Measurements from ENCODE around the gene ASB5. TPM values are rescaled to one million over a fixed set of nuclear protein-coding genes. Genes with fewer than 3 reads are reported as not detected.

ASB5 gene, protein sequence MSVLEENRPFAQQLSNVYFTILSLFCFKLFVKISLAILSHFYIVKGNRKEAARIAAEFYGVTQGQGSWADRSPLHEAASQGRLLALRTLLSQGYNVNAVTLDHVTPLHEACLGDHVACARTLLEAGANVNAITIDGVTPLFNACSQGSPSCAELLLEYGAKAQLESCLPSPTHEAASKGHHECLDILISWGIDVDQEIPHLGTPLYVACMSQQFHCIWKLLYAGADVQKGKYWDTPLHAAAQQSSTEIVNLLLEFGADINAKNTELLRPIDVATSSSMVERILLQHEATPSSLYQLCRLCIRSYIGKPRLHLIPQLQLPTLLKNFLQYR
- total RNA-seq (0.25 TPM), polyA plus RNA-seq (ENCODE audit: insufficient read depth, low read depth, low replicate concordance) (0.37 TPM)
- long read RNA-seq, donor 1: 0 reads
- long read RNA-seq, donor 2: 0 reads
- long read RNA-seq, donor 3: 0 reads
- long read RNA-seq, donor 4: 0 reads
- long read RNA-seq, donor 5: 0 reads
- long read RNA-seq, donor 6: 0 reads
- long read RNA-seq, donor 7: 0 reads
- long read RNA-seq, donor 8, partial matches to known transcripts: 39 of 39 reads
- long read RNA-seq, donor 8, other reads (novel, unspliced or antisense): 0 of 39 reads
- long read RNA-seq, donor 9: 0 reads
- long read RNA-seq, donor 10: 0 reads

DNA sequence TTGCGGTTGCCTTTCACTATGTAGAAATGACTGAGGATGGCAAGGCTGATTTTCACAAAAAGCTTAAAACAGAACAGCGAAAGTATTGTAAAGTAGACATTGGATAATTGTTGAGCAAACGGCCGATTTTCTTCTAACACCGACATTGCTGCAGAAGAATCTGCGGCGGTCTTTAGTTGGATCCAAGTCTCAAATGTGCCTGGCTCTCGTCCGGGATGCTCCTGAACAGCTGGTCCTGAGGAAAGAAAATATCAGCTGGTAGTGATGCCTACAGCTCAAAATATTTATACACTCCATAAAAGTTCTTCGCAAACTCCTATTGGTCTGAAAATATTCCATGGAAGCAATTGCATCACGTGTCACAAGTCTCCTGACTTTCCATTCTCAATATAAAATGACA lies at the start of gene ASB5:
Gene ASB5 (minus strand): TSS at position 260 of the 400 bp plus-strand sequence. CDS start 114 bp downstream, at position 146.
- Histone ChIP-seq H3K4me1 (ENCODE audit: control insufficient read depth in 2 of 3, insufficient read depth in 2 of 3, low read depth in 1 of 3, low read length in 3 of 3) (no peaks in the 10 kb centered on the region), H3K9ac (ENCODE audit: low read length in 3 of 3) (no peak within 1 kb of the TSS), H3K9me3 (ENCODE audit: control insufficient read depth in 2 of 3, insufficient read depth in 1 of 3, low read length in 3 of 3) (no peaks in the 10 kb centered on the region), H3K27me3 (ENCODE audit: control insufficient read depth, insufficient read depth, low read length) (no peaks in the 10 kb centered on the region), H3K27ac (ENCODE audit: low read depth in 2 of 2, low read length in 2 of 2) (no peak within 1 kb of the TSS), H3K36me3 (ENCODE audit: control insufficient read depth in 2 of 3, insufficient read depth in 3 of 3, low read length in 3 of 3) (no peaks in the 10 kb centered on the region), H3K4me3 (ENCODE audit: low read length in 3 of 3) (no peak within 1 kb of the TSS)
- no peak for FAIRE-seq
- DNase-seq: no peak
- TF ChIP-seq, protein P1, sequence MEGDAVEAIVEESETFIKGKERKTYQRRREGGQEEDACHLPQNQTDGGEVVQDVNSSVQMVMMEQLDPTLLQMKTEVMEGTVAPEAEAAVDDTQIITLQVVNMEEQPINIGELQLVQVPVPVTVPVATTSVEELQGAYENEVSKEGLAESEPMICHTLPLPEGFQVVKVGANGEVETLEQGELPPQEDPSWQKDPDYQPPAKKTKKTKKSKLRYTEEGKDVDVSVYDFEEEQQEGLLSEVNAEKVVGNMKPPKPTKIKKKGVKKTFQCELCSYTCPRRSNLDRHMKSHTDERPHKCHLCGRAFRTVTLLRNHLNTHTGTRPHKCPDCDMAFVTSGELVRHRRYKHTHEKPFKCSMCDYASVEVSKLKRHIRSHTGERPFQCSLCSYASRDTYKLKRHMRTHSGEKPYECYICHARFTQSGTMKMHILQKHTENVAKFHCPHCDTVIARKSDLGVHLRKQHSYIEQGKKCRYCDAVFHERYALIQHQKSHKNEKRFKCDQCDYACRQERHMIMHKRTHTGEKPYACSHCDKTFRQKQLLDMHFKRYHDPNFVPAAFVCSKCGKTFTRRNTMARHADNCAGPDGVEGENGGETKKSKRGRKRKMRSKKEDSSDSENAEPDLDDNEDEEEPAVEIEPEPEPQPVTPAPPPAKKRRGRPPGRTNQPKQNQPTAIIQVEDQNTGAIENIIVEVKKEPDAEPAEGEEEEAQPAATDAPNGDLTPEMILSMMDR (IDR thresholded peaks at IDR 0.05; ENCODE audit: borderline replicate concordance, extremely low read depth, insufficient read depth): no peak
- intact Hi-C loops (cut with DNase I): no loop called here

DNA sequence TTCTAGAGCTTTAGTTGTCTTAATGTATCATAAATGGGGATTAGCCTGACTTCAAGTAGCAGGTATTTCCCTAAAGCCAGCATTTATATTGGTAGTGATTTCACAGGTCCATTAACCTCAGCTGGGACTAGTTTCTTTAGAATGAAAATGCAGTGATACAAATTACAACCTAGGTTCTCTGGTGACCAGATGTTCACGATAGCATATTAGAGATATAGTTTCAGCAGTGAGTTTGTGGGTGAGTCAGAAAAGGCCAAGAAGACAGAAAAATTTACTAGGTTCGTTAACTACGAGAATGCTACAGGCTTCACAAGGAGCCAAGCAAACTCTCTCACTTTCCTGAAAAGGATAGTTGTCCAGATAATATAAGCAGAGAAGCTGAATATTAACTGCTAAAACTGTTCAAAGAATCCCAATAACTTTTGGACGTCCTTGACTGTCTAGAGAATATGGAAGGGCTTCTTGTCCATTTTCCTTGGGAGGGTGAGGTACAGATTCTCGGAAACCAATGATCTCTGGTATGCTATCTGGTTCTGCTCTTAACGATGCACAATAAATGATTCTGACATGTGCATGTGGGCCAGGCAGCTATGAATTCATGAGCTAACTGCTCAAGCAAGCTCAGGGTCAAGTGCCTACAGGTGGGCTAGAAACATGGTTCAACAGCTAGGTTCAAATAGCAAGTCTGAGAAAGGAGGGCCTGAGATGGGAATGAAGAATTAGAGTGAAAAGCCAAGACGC lies 44.7 kb upstream of the ASB5 start:
- no peaks in the 10 kb centered on the region for H3K27me3 ChIP-seq (ENCODE audit: control insufficient read depth, insufficient read depth, low read length)
- no peak overlapping the region for H3K9ac ChIP-seq (ENCODE audit: low read length in 3 of 3)
- H3K36me3 ChIP-seq (ENCODE audit: control insufficient read depth in 2 of 3, insufficient read depth in 3 of 3, low read length in 3 of 3): no peaks in the 10 kb centered on the region
- DNase-seq: peak in 3 of 5 donors; percentile 16 to 31 (median 29)
- intact Hi-C loops (cut with DNase I): no loop called here
- no peak overlapping the region for H3K4me3 ChIP-seq (ENCODE audit: low read length in 3 of 3)
- TF ChIP-seq, protein P1 (IDR thresholded peaks at IDR 0.05; ENCODE audit: borderline replicate concordance, extremely low read depth, insufficient read depth): no peak
- H3K9me3 ChIP-seq (ENCODE audit: control insufficient read depth in 2 of 3, insufficient read depth in 1 of 3, low read length in 3 of 3): no peaks in the 10 kb centered on the region
- H3K4me1 ChIP-seq (ENCODE audit: control insufficient read depth in 2 of 3, insufficient read depth in 2 of 3, low read depth in 1 of 3, low read length in 3 of 3): no peaks in the 10 kb centered on the region
- no peak overlapping the region for H3K27ac ChIP-seq (ENCODE audit: low read depth in 2 of 2, low read length in 2 of 2)
- FAIRE-seq: no peak

- no peak overlapping the region for H3K9ac ChIP-seq (ENCODE audit: low read length in 3 of 3)
- no peaks in the 10 kb centered on the region for H3K36me3 ChIP-seq (ENCODE audit: control insufficient read depth in 2 of 3, insufficient read depth in 3 of 3, low read length in 3 of 3)
- peaks cover 0 to 8% (median 7%) of the 10 kb centered on the region in 3 donors for H3K4me1 ChIP-seq (ENCODE audit: control insufficient read depth in 2 of 3, insufficient read depth in 2 of 3, low read depth in 1 of 3, low read length in 3 of 3)
- intact Hi-C loops (cut with DNase I): no loop called here
- H3K27ac ChIP-seq (ENCODE audit: low read depth in 2 of 2, low read length in 2 of 2): no peak overlapping the region
- no peaks in the 10 kb centered on the region for H3K27me3 ChIP-seq (ENCODE audit: control insufficient read depth, insufficient read depth, low read length)
- no peak for DNase-seq
- TF ChIP-seq, protein P1 (IDR thresholded peaks at IDR 0.05; ENCODE audit: borderline replicate concordance, extremely low read depth, insufficient read depth): no peak
- H3K9me3 ChIP-seq (ENCODE audit: control insufficient read depth in 2 of 3, insufficient read depth in 1 of 3, low read length in 3 of 3): no peaks in the 10 kb centered on the region
- FAIRE-seq: no peak
- H3K4me3 ChIP-seq (ENCODE audit: low read length in 3 of 3): no peak overlapping the region
These were observed 40.8 kb upstream of the ASB5 start for GRCh38 chr4:176309772-176310171.

Data from kidney (tissue), 22 donors.